Left hindlimb (tissue), 1 donor: ENCODE measurements around the gene ZMAT5.

Experiments
- DNase-seq: peaks from one replicate; pipeline ENCODE4 v3.0.0-alpha.2; 2018

ZMAT5 gene

GRCh38 chr22:29751669-29752068 is 15.1 kb downstream of the ZMAT5 start:
- no peak for DNase-seq

DNA sequence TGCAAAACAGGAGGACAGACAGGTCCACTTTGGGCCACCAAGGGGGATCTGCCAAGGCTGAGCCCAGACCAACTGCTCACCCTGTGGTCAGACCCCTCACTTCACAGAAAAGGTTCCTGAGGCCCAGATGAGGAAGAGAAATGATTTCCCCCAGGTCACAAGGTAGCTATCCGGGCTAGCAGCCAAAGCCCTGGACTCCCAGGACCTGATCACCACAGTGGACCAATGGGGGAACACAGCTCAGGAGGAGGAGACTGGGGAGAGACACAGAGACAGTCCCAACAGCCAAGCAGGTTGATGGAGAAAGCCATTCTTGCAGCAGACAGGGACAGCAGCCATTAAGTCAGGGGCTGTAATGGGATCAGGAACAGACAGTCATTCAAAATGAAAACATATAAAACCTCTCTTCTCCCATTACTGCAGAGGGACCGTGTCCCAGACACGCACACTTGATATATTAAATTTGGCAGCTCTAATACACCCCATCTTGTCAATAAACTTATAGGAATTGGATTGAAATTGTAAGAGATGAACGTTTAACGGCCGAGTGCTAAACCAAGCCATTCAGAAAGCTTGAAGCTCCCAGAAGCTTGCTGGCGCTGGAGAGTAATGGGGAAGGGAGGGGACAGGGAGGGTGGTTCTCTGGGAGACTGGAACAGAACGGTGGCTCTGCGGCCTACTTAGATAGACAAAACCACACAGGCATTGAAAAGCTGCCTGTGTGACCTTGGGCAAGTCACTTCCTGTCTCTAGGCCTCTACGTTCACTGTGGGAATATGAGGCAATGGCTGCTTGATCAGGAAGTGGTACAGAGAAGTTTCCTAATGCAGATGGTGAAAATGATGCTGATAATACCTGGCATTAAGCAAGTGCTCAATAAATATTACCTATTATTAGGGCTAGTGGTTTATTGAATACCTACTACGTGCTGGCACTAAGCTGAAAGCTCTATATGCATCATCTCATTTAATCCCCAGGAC is 16.0 kb downstream of the ZMAT5 start:
- DNase-seq, result no peak

DNA sequence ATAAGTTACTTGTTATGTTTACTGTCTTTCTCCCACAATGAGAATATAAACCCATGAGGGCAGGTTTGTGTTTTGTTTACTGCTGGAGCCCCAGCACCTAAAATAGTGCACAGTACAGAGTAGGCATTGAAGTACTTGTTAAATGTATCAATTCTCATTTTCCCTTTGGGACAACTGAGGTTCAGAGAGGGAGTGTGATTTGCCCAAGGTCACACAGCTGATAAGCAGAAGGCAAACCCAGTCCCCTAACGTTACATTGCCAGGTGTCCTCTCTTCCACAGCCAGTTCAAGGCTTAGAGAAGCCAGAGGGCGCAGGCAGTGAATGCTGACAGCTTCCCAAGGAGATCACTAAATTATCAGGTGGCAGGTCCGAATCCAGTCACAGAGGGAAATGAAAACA is 16.8 kb downstream of the ZMAT5 start:
- no peak for DNase-seq

DNA sequence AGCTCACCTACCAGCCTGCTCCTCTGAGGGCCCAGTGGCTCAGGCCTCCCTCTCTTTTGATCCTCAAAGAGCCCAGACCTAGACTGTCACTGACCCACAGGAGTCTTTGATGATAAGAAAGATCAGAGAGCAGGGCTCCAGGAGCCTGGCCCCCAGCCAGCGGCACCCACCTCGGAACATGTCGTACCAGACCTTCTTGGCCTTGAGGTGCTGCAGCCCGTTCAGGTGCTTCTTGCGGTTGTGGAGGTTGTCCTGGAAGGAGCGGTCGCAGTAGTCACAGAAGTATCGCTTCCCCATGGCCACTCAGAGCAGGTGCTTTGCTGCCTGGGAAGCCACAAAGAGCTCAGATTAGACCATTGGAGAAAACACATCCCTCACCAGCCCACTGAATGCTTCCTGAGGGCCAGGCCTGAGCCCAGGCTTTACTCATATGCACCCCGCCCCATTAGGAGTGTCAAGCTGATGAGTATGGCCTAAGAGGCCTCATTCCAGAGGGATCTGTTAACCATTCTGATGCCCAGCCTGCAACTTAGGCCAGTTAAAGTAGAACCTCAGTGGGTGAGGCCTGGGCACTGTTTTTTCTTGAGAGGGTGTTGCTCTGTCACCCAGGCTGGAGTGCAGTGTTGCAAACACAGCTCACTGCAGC is 18.4 kb downstream of the ZMAT5 start:
- no peak for DNase-seq

GRCh38 chr22:29747832-29748231 is 19.0 kb downstream of the ZMAT5 start:
- DNase-seq, result no peak

GRCh38 chr22:29744902-29745301 is 21.9 kb downstream of the ZMAT5 start:
- DNase-seq, result peak; percentile 65

GRCh38 chr22:29742326-29742725 is 24.5 kb downstream of the ZMAT5 start:
- no peak for DNase-seq

DNA sequence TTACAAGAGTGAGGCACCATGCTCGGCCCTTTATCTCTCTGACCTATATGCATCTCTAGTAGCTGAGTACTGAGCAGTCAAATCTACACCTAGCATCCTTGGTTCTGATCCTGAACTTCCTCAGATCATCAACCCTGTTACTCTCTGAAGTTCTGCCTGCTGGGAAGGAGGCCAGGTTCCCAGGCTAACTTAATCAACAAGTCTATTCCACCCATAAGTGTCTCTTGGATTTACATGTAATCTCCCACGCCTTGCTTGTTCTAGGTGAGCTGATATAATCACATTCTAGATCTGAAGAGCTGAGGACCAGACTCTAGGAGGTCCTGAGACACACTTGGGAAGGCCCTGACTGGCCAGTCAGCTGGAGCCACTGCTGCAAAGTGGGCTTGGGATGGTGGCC is 24.9 kb downstream of the ZMAT5 start:
- DNase-seq, result no peak

- no peak for DNase-seq
Measured at GRCh38 chr22:29740216-29740615, 26.6 kb downstream of the ZMAT5 start.

DNA sequence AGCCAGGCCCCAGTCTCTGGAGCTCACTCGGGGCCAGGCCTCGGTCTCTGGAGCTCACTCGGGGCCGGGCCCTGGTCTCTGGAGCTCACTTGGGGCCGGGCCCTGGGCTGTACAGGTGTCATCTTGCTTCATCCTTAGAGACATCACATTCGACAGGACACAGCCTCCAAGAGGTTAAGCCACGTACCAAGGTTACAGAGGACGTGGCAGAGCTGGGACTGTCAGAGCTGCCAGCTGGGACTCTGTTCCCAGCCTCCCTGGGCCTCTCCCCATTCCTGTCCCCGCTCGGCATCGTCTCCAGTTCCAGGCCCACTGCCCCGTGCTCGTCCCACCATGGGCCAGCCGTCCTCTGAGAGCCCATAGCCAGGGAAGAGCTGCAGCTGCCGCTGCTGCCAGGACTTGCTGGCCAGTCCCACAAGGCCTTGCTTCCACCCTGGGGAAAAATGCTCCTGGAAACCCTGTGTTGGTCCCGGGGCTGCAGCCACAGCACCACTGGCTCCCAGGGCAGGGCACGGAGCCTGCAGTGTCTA is 27.4 kb downstream of the ZMAT5 start:
- DNase-seq, result no peak

DNA sequence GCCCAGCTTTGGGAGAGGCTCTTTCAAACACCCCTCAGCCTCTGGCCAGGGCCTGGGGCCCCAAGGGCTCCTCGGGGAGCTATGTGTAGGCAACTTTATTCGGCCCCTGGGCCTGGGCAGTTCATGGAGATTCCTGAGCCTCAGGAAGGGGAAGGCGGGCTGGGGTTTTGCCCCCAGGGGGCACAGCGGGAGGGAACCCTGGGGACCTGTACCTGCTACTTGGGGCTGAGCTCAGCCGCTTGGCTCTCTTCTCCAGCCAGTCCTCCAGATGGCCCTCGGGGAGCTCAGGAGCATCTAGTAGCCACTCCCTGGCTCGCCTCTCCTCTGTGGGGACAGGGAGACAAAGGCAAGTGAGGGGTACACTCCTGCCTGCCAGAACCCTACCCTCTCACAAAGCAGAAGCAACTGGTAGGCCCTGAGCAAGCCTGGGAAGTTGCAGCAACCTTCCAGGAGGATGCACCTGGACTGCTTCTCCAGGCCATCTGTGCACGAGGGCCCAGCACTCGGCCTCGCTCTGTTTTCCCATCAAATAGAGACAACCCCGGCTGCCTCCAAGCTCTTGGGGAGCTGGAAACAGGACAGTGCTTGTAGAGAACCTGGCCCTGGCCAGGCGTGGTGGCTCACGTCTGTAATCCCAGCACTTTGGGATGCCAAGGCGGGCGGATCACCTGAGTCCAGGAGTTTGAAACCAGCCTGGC is 28.5 kb downstream of the ZMAT5 start:
- DNase-seq, result no peak

DNA sequence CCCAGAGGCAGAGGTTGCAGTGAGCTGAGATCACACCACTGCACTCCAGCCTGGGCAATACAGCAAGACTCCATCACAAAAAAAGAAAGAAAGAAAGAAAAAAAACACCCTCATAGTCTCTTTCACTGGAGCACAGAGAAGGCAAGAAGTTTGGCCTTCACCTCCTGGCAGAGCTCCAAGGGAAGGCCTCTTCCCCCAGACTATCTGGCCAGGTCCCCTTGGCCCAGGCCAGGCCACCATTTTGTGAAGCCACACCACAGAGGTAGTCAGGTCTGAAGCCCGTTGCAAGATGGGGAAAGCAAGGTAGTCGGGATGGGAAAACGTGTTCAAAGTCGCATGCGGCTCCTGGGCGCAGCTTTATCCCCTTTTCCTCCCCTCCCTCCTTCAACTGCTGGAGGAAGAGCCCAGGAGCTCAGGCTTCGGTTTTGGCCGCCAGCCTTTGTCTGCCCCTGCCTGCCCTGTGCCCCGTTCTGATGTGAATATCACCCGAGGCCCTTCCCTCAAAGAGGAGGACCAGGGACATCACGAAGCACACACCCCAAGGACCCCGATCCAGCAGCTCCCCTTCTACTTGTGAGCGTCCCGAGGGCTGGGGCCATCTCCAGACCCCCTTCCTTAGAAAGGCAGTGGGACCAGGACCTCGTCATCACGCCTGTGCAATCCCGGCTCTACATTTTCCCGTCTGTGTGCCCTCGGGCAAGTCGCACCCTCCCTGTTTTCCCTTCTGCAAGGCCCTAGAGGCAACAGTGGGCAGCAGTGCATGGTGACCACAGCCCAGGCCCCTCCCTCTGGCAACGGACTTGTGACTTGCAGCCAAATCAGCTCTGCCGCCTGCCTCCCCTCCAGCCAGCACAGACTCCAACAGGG is 29.3 kb downstream of the ZMAT5 start:
- peak; percentile 62 for DNase-seq

DNA sequence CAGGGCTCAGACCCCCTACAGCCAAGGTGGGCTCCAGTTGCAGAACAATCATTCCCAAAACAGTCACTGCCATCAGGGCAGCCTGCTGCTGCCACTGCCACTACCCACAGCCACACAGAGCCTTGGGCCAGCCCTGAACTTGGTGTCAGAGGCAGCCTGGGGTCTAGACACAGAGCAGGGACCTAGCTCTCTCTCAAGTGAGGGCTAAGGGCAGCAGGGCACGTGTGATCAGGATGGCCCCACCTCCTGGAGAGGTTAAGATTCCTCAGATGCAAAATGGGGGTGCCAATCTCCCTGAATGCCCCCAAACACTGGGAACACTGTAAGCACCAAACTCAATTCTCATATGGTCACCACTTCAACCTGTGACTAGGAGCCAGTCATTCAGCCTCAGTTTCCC is 31.4 kb downstream of the ZMAT5 start:
- DNase-seq, result no peak

DNA sequence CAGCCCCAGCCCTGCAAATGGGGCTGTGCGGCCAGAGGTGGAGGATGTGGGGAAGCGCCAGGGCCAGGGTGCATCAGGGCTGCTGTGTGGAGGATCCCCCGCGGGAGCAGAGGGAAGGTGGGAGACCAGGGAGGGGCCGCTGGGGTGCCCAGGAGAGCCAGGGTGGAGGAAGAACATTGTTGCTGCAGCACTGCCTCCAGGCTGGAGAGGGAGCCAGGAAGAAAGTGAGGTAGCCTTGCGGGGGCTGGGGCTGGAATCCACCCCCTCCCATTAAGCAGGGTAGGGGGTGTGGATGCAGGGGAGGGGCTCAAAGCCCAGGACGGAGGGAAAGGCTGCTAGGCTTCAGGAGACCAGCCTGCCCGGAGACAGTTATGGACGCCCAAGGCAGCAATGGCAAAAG is 32.0 kb downstream of the ZMAT5 start:
- DNase-seq, result no peak

GRCh38 chr22:29734406-29734805 is 32.4 kb downstream of the ZMAT5 start:
- no peak for DNase-seq

DNA sequence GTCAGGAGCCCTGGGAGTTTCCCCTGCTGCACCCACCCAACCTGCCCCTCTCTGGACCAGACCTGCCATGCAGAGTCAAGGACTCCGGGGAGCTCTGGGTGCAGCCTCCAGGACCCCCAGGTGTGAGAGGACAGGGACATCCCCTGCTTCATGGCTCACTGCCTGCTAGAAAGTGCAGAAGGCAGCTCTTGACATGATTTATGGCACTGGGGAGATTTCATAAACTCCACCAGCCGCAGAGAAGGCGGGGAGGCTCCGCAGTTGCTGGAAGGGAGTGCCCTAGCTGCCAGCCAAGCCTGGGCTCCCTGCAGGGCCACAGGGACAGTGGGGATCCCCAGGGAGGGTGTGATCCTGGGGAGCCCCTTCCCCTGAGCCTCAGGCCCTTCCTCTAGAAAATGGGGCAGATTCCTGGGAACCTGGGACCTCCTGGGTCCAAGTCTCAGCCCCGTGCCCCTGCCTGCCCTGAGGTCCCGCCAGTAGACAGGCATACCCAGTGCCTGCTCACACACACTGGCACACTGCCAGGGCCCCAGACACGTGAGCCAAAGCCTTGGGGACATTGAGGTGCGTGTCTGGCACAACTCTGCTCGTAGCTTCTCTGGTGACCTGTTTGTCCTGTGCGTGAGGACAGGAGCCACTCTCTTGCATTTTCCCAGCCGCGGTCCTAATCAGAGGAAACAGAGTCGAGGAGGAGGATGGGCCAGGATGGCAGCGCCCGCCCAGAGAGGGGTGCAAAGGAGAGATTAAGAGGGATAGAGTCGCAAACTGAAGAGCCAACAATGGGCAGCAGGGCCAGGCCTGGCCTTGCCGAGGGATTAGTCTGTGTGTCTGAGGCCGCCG is 33.2 kb downstream of the ZMAT5 start:
- no peak for DNase-seq

DNA sequence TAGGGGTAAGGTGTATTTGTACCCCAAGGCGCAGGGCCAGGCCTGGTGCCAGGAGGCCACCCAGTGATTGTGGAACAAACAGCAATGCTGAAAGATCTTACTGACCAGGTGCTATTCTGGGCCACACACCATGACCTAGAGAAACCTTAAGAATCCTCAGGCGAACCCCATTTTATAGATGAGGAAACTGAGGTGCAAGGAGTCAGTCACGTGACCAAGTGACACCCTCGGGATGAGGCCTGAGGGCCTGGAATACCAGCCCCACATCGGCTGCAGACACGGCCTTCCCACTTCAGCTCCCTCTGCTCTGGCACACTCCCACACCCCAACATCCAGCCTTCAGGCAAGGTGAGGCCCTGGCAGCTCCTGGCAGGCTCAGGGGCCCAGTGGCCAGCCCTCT is 33.9 kb downstream of the ZMAT5 start:
- no peak for DNase-seq

GRCh38 chr22:29731058-29731850 is 35.6 kb downstream of the ZMAT5 start:
- no peak for DNase-seq

DNA sequence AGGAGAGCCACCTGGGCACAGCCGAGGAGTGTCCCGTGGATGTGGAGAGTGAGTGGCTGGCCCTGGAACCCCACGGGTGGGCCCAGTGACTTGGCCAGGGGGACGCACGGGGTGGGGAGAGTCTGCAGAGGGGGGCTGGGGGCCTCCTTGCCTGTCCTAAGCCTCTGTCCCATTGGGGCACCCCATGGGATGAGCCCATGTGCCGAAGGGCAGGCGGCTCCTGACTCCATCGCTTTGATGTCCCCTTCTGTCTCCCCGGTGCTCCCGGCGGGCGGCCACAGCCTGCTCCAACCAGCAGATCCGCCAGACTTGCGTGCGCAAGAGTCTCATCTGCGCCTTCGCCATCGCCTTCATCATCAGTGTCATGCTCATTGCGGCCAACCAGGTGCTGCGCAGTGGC is 37.6 kb downstream of the ZMAT5 start:
- DNase-seq, result no peak

DNA sequence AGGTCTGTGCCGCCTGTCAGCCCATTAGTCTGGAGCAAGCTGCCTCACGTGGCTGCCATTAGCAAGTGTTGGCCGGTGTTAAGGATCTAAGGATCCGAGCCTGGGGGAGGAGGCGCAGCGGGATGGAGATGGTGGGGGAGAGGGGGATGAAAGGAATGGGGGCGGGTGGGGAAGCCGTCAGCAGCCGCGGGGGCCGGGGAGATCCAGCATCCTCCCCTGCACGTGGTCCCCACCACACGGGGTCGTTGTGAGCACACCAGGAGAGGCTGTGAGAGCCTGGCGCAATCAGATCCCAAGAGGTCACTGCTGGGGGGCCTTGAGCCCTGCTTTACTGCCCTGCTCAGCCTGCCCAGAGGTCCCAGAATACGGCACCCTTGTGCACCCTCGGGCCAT is 39.7 kb downstream of the ZMAT5 start:
- DNase-seq, result no peak
